Measurements from ENCODE around the gene MYO1C.

Gene MYO1C

DNA sequence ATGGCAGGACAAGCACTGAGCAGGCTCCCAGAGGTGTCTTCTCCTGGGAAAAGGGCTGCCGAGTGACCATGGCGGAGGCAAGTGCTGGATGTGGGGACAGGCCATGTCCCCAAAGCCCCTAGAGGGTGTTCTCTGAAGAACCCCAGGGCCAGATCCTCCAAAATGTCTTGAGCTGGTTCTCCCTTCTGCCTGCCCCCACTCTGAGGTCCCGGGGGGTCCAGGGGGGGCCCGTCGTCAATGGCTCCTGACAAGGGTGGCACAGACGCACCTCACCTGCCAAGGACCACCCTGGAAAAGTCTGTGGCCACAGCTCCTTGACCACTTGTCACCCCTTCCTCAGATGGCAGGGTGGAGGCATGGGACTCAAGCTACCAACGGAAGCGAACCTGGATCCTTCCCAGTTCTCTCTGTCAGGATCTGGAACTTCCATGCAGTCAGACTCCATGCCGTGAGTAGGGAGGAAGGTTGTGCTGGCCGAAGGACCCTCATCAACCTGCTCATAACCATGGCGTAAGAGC lies 2.3 kb upstream of the MYO1C start:
- Histone ChIP-seq H3K27me3 (ENCODE audit: insufficient read depth, low read length) (no peaks in the 10 kb centered on the region), H3K4ac (ENCODE audit: low read depth, low read length) (no peak overlapping the region), H3K9ac (ENCODE audit: low read length) (no peak overlapping the region), H3K18ac (ENCODE audit: low read length) (no peak overlapping the region), H3K79me1 (ENCODE audit: low read length) (peaks cover 21% of the 10 kb centered on the region), H2BK120ac (ENCODE audit: insufficient read depth, low read length, poor library complexity) (no peak overlapping the region), H4K12ac (ENCODE audit: low read depth, low read length) (no peak overlapping the region), H3K4me3 (ENCODE audit: low read depth, low read length) (no peak overlapping the region), H3K9me3 (ENCODE audit: insufficient read depth, low read depth, low read length) (no peaks in the 10 kb centered on the region), H4K91ac (ENCODE audit: low read depth, low read length) (no peak overlapping the region), H2BK5ac (ENCODE audit: low read depth, low read length, poor library complexity) (no peak overlapping the region), H2AFZ (ENCODE audit: insufficient read depth, low read length, poor library complexity) (no peak overlapping the region), H2BK12ac (ENCODE audit: low read length) (no peak overlapping the region), H3K36me3 (ENCODE audit: control insufficient read depth in 1 of 2, insufficient read depth in 2 of 2, low read length in 2 of 2) (peaks cover 19 to 33% of the 10 kb centered on the region in 2 experiments), H3K4me1 (ENCODE audit: control insufficient read depth in 1 of 2, insufficient read depth in 2 of 2, low read length in 2 of 2) (peaks cover 16 to 24% of the 10 kb centered on the region in 2 experiments), H3K79me2 (ENCODE audit: control insufficient read depth, insufficient read depth, low read length, poor library complexity) (peaks cover 11% of the 10 kb centered on the region), H4K8ac (ENCODE audit: low read depth, low read length) (no peak overlapping the region), H3K14ac (ENCODE audit: low read length) (no peak overlapping the region), H2AK5ac (ENCODE audit: low read length) (no peak overlapping the region), H3K27ac (ENCODE audit: low read depth, low read length) (no peak overlapping the region), H3K4me2 (ENCODE audit: low read length) (no peak overlapping the region), H3K23ac (ENCODE audit: low read length) (no peak overlapping the region)
- no CpG with 5 or more reads among the region's 11 CpGs for WGBS (ENCODE audit: extremely low coverage, insufficient coverage, insufficient read length)
- no peak for DNase-seq

DNA sequence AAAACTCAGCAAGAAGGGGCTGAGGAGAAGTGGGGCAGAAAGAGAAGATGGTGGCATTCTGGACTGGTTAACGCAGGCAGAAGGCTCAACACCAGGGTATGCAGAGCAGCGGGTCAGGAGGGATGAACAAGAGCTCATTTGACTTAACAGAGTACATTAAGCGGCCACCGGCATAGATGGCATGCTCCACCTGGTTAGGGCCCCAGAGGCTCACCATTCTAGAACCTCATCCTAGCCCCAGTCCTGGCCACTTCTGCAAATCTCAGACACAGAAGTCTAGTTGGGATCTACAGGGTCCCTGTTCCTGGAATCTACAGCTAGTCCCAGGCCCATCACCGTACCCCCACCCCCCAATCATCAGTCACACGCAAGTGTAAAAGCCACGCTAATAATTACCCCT lies 1.7 kb upstream of the MYO1C start:
- H3K4me1 ChIP-seq (ENCODE audit: control insufficient read depth in 1 of 2, insufficient read depth in 2 of 2, low read length in 2 of 2): peaks cover 17 to 25% of the 10 kb centered on the region in 2 experiments
- no peak overlapping the region for H3K18ac ChIP-seq (ENCODE audit: low read length)
- H4K8ac ChIP-seq (ENCODE audit: low read depth, low read length): no peak overlapping the region
- no peak overlapping the region for H2AK5ac ChIP-seq (ENCODE audit: low read length)
- H2BK5ac ChIP-seq (ENCODE audit: low read depth, low read length, poor library complexity): no peak overlapping the region
- no CpG with 5 or more reads among the region's 7 CpGs for WGBS (ENCODE audit: extremely low coverage, insufficient coverage, insufficient read length)
- H3K79me2 ChIP-seq (ENCODE audit: control insufficient read depth, insufficient read depth, low read length, poor library complexity): peaks cover 11% of the 10 kb centered on the region
- H2AFZ ChIP-seq (ENCODE audit: insufficient read depth, low read length, poor library complexity): no peak overlapping the region
- no peak overlapping the region for H3K23ac ChIP-seq (ENCODE audit: low read length)
- H3K14ac ChIP-seq (ENCODE audit: low read length): no peak overlapping the region
- H2BK120ac ChIP-seq (ENCODE audit: insufficient read depth, low read length, poor library complexity): no peak overlapping the region
- peaks cover 19 to 33% of the 10 kb centered on the region in 2 experiments for H3K36me3 ChIP-seq (ENCODE audit: control insufficient read depth in 1 of 2, insufficient read depth in 2 of 2, low read length in 2 of 2)
- H2BK12ac ChIP-seq (ENCODE audit: low read length): no peak overlapping the region
- DNase-seq: no peak
- no peak overlapping the region for H3K27ac ChIP-seq (ENCODE audit: low read depth, low read length)
- H3K9ac ChIP-seq (ENCODE audit: low read length): no peak overlapping the region
- H3K4me2 ChIP-seq (ENCODE audit: low read length): no peak overlapping the region
- peaks cover 22% of the 10 kb centered on the region for H3K79me1 ChIP-seq (ENCODE audit: low read length)
- H3K4ac ChIP-seq (ENCODE audit: low read depth, low read length): no peak overlapping the region
- no peaks in the 10 kb centered on the region for H3K9me3 ChIP-seq (ENCODE audit: insufficient read depth, low read depth, low read length)
- no peak overlapping the region for H3K4me3 ChIP-seq (ENCODE audit: low read depth, low read length)
- H4K12ac ChIP-seq (ENCODE audit: low read depth, low read length): no peak overlapping the region
- H4K91ac ChIP-seq (ENCODE audit: low read depth, low read length): no peak overlapping the region
- H3K27me3 ChIP-seq (ENCODE audit: insufficient read depth, low read length): no peaks in the 10 kb centered on the region

DNA sequence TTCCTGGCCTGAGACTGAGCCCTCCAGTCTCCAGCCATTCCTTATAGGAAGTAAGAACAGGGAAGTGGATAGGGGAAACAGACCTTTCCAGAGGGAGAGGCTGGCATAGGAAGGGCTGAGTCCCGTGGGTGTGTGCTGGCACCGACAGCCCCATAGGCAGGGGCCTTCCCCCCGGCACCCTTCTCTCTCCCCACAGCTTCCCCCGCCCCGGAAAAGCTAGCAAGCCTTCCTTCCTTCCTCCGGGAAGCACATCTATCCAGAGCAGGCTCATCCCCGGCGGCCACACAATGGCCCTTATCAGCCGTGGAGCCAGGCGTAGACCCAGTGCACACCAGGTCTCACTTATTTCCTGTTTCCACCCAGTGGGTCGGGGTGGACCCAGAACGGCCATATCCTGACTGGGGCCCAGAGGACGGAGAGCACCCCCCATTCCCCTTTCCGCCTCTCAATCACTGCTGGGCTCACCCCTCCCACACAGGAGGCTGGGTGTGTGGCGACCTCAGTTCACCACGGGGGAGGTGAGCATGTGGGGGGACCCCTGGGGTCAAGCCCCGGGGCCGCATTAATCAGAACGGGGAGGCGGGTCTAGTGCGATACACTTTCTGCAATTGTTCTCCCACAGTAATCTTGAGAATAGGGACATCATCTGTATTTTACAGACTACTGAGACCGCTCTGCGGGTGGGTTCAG lies 950 bp upstream of the MYO1C start:
- peaks cover 24 to 32% of the 10 kb centered on the region in 2 experiments for H3K4me1 ChIP-seq (ENCODE audit: control insufficient read depth in 1 of 2, insufficient read depth in 2 of 2, low read length in 2 of 2)
- no peak overlapping the region for H4K12ac ChIP-seq (ENCODE audit: low read depth, low read length)
- H3K36me3 ChIP-seq (ENCODE audit: control insufficient read depth in 1 of 2, insufficient read depth in 2 of 2, low read length in 2 of 2): peaks cover 19 to 33% of the 10 kb centered on the region in 2 experiments
- H3K4ac ChIP-seq (ENCODE audit: low read depth, low read length): no peak overlapping the region
- H2BK5ac ChIP-seq (ENCODE audit: low read depth, low read length, poor library complexity): no peak overlapping the region
- no peak overlapping the region for H2AK5ac ChIP-seq (ENCODE audit: low read length)
- H3K23ac ChIP-seq (ENCODE audit: low read length): no peak overlapping the region
- H2AFZ ChIP-seq (ENCODE audit: insufficient read depth, low read length, poor library complexity): no peak overlapping the region
- H3K4me3 ChIP-seq (ENCODE audit: low read depth, low read length): no peak overlapping the region
- H3K14ac ChIP-seq (ENCODE audit: low read length): no peak overlapping the region
- peak in 1 of 2 donors; percentile 15 for DNase-seq
- H3K79me2 ChIP-seq (ENCODE audit: control insufficient read depth, insufficient read depth, low read length, poor library complexity): peaks cover 12% of the 10 kb centered on the region
- no peak overlapping the region for H2BK12ac ChIP-seq (ENCODE audit: low read length)
- H4K91ac ChIP-seq (ENCODE audit: low read depth, low read length): no peak overlapping the region
- H4K8ac ChIP-seq (ENCODE audit: low read depth, low read length): peak overlapping the region; percentile 64
- no peak overlapping the region for H3K27ac ChIP-seq (ENCODE audit: low read depth, low read length)
- peaks cover 29% of the 10 kb centered on the region for H3K79me1 ChIP-seq (ENCODE audit: low read length)
- H2BK120ac ChIP-seq (ENCODE audit: insufficient read depth, low read length, poor library complexity): no peak overlapping the region
- no peak overlapping the region for H3K9ac ChIP-seq (ENCODE audit: low read length)
- H3K27me3 ChIP-seq (ENCODE audit: insufficient read depth, low read length): no peaks in the 10 kb centered on the region
- H3K4me2 ChIP-seq (ENCODE audit: low read length): no peak overlapping the region
- no CpG with 5 or more reads among the region's 23 CpGs for WGBS (ENCODE audit: extremely low coverage, insufficient coverage, insufficient read length)
- no peaks in the 10 kb centered on the region for H3K9me3 ChIP-seq (ENCODE audit: insufficient read depth, low read depth, low read length)
- no peak overlapping the region for H3K18ac ChIP-seq (ENCODE audit: low read length)

DNA sequence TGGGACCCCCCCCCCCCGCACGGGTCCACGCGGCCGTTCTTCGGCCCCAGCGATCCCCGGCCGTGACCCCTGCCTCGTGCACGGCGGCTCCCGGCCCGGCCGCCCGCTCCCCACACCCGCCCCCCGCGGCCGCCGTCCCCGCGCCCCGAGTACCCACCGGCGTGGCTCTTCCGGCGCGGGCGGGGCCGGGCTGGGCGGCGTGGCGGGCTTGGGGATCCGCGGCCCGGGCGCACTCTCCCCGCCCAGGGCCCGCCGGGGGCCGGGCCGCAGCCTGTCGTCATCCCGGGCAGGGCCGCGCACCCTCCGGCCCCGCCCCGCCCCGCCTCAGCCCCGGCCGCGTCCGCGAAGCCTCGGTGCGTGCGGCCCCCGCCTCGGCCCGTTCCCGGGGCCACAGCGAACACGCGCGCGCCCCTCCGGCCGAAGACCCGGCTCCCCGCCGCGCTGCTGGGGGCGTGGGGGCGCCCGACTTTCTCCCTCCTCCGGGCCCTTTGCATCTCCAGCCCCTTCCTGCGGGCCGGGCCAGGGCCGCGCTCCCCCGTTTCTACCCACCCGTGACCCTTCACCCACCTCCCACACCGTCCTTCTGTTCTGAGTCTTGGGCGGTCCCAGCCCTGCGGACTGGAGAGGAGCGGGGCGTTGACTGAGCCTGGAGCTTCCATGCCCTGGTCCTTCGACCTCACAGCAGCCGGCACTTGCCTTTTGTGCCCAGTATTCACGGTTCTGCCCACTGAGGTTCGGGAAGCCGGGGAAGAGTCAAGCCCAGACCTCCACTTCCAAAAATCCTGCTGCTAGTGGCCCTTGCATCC lies 840 bp downstream of the MYO1C start:
- Histone ChIP-seq H3K4ac (ENCODE audit: low read depth, low read length) (peak overlapping the region; percentile 87), H3K9ac (ENCODE audit: low read length) (peak overlapping the region; percentile 79)
- no CpG with 5 or more reads among the region's 94 CpGs for WGBS (ENCODE audit: extremely low coverage, insufficient coverage, insufficient read length)

More for the DNA sequence above, 840 bp downstream of the MYO1C start:
- peak overlapping the region; percentile 58 for H4K8ac ChIP-seq (ENCODE audit: low read depth, low read length)
- H3K79me2 ChIP-seq (ENCODE audit: control insufficient read depth, insufficient read depth, low read length, poor library complexity): peaks cover 17% of the 10 kb centered on the region
- H3K18ac ChIP-seq (ENCODE audit: low read length): peak overlapping the region; percentile 87
- peaks cover 43% of the 10 kb centered on the region for H3K79me1 ChIP-seq (ENCODE audit: low read length)
- DNase-seq: peak; percentile 45 to 67
- H3K4me2 ChIP-seq (ENCODE audit: low read length): peak overlapping the region; percentile 79
- H3K9me3 ChIP-seq (ENCODE audit: insufficient read depth, low read depth, low read length): no peaks in the 10 kb centered on the region
- peak overlapping the region; percentile 4 for H2BK120ac ChIP-seq (ENCODE audit: insufficient read depth, low read length, poor library complexity)
- H2AK5ac ChIP-seq (ENCODE audit: low read length): peak overlapping the region; percentile 72
- peak overlapping the region; percentile 50 for H2AFZ ChIP-seq (ENCODE audit: insufficient read depth, low read length, poor library complexity)
- H3K14ac ChIP-seq (ENCODE audit: low read length): peak overlapping the region; percentile 57
- H4K91ac ChIP-seq (ENCODE audit: low read depth, low read length): peak overlapping the region; percentile 84
- peak overlapping the region; percentile 57 for H4K12ac ChIP-seq (ENCODE audit: low read depth, low read length)
- H3K27me3 ChIP-seq (ENCODE audit: insufficient read depth, low read length): no peaks in the 10 kb centered on the region
- H3K23ac ChIP-seq (ENCODE audit: low read length): no peak overlapping the region
- peak overlapping the region; percentile 72 for H3K4me3 ChIP-seq (ENCODE audit: low read depth, low read length)
- peak overlapping the region; percentile 24 for H2BK5ac ChIP-seq (ENCODE audit: low read depth, low read length, poor library complexity)
- H3K27ac ChIP-seq (ENCODE audit: low read depth, low read length): peak overlapping the region; percentile 69
- peaks cover 35 to 44% of the 10 kb centered on the region in 2 experiments for H3K4me1 ChIP-seq (ENCODE audit: control insufficient read depth in 1 of 2, insufficient read depth in 2 of 2, low read length in 2 of 2)
- H2BK12ac ChIP-seq (ENCODE audit: low read length): no peak overlapping the region
- H3K36me3 ChIP-seq (ENCODE audit: control insufficient read depth in 1 of 2, insufficient read depth in 2 of 2, low read length in 2 of 2): peaks cover 9 to 21% of the 10 kb centered on the region in 2 experiments
